H9 (cell line): ENCODE results near the gene STAT2. TPM values are rescaled to one million over a fixed set of nuclear protein-coding genes. Genes with fewer than 3 reads are reported as not detected.

ENCODE experiments used
- DNase-seq: peaks from one replicate; pipeline ENCODE4 v3.0.0-alpha.2; 2017
- H2AFZ ChIP-seq: one replicate; pipeline ENCODE4 v1.6.1; 2013; ENCODE audit warnings: mild to moderate bottlenecking, low read length, control low read depth, moderate library complexity
- H2AK5ac ChIP-seq: 2 replicates; pipeline ENCODE4 v1.6.1; 2013; ENCODE audit warnings: low read length, control low read depth, mixed read lengths; ENCODE audit not compliant: insufficient read length
- H2BK120ac ChIP-seq: one replicate; pipeline ENCODE4 v1.6.1; 2013; ENCODE audit warnings: low read depth, mild to moderate bottlenecking, low read length, control low read depth, inconsistent platforms; ENCODE audit not compliant: poor library complexity, severe bottlenecking
- H2BK12ac ChIP-seq: 2 replicates; pipeline ENCODE4 v1.6.1; 2013; ENCODE audit warnings: low read length, control low read depth, mixed read lengths, low read depth; ENCODE audit not compliant: insufficient read length
- H2BK15ac ChIP-seq: 2 replicates; pipeline ENCODE4 v1.6.1; 2013; ENCODE audit warnings: low read depth, low read length, control low read depth
- H2BK20ac ChIP-seq: one replicate; pipeline ENCODE4 v1.6.1; 2013; ENCODE audit warnings: low read depth, mild to moderate bottlenecking, low read length, control low read depth, inconsistent platforms; ENCODE audit not compliant: poor library complexity, severe bottlenecking
- H2BK5ac ChIP-seq: 2 replicates; pipeline ENCODE4 v1.6.1; 2013; ENCODE audit warnings: low read length, control low read depth, mixed read lengths; ENCODE audit not compliant: insufficient read length
- H3K14ac ChIP-seq: 2 replicates; pipeline ENCODE4 v1.6.1; 2013; ENCODE audit warnings: low read length, control low read depth; ENCODE audit not compliant: insufficient read depth
- H3K18ac ChIP-seq: 2 replicates; pipeline ENCODE4 v1.6.1; 2013; ENCODE audit warnings: low read depth, mild to moderate bottlenecking, mixed read lengths, low read length, control low read depth; ENCODE audit not compliant: insufficient read length
- H3K23ac ChIP-seq: 2 replicates; pipeline ENCODE4 v1.6.1; 2013; ENCODE audit warnings: low read length, control low read depth, mixed read lengths, low read depth; ENCODE audit not compliant: insufficient read length
- H3K23me2 ChIP-seq: 2 replicates; pipeline ENCODE4 v1.6.1; 2013; ENCODE audit warnings: low read depth, mild to moderate bottlenecking, mixed read lengths, low read length, control low read depth; ENCODE audit not compliant: insufficient read length, poor library complexity, severe bottlenecking
- H3K27ac ChIP-seq: 2 replicates; pipeline ENCODE4 v1.5.1; 2013; ENCODE audit warnings: low read length, control low read depth, mixed read lengths, low read depth; ENCODE audit not compliant: insufficient read length
- H3K27me3 ChIP-seq: 2 replicates; pipeline ENCODE4 v1.6.1; 2013; ENCODE audit warnings: low read length, control low read depth, inconsistent platforms; ENCODE audit not compliant: insufficient read depth
- H3K4ac ChIP-seq: 2 replicates; pipeline ENCODE4 v1.6.1; 2013; ENCODE audit warnings: low read depth, mild to moderate bottlenecking, control low read depth, inconsistent platforms, low read length, moderate library complexity
- H3K4me1 ChIP-seq: 2 replicates; pipeline ENCODE4 v1.6.1; 2013; ENCODE audit warnings: low read length, control low read depth, inconsistent platforms; ENCODE audit not compliant: insufficient read depth
- H3K4me2 ChIP-seq: 2 replicates; pipeline ENCODE4 v1.6.1; 2013; ENCODE audit warnings: low read length, control low read depth, mixed read lengths; ENCODE audit not compliant: insufficient read length, insufficient read depth
- H3K56ac ChIP-seq: 2 replicates; pipeline ENCODE4 v1.6.1; 2013; ENCODE audit warnings: low read depth, mild to moderate bottlenecking, mixed read lengths, low read length, control low read depth; ENCODE audit not compliant: insufficient read length
- H3K79me1 ChIP-seq: 2 replicates; pipeline ENCODE4 v1.6.1; 2013; ENCODE audit warnings: low read depth, mild to moderate bottlenecking, moderate library complexity, low read length, control low read depth, inconsistent platforms; ENCODE audit not compliant: insufficient read depth, poor library complexity, severe bottlenecking
- H3K79me2 ChIP-seq: 2 replicates; pipeline ENCODE4 v1.6.1; 2013; ENCODE audit warnings: low read length, control low read depth, inconsistent platforms; ENCODE audit not compliant: insufficient read depth
- H3K9ac ChIP-seq: 2 replicates; pipeline ENCODE4 v1.6.1; 2013; ENCODE audit warnings: low read length, control low read depth, mixed read lengths; ENCODE audit not compliant: insufficient read length; ENCODE audit errors: extremely low read depth
- H3K9me3 ChIP-seq: one replicate; pipeline ENCODE4 v1.6.1; 2013; ENCODE audit warnings: low read depth, low read length, inconsistent platforms; ENCODE audit not compliant: control insufficient read depth
- H3T11ph ChIP-seq: one replicate; pipeline ENCODE4 v1.6.1; 2013; ENCODE audit warnings: mild to moderate bottlenecking, low read length, control low read depth, inconsistent platforms
- H4K20me1 ChIP-seq: one replicate; pipeline ENCODE4 v1.6.1; 2013; ENCODE audit not compliant: control insufficient read depth, insufficient read length, insufficient read depth
- H4K5ac ChIP-seq: 2 replicates; pipeline ENCODE4 v1.6.1; 2013; ENCODE audit warnings: low read depth, mild to moderate bottlenecking, mixed read lengths, low read length, control low read depth; ENCODE audit not compliant: insufficient read length
- H4K8ac ChIP-seq: replicated peaks from 2 replicates; pipeline ENCODE4 v1.6.1; 2013; ENCODE audit warnings: low read length, control low read depth, mixed read lengths, low read depth; ENCODE audit not compliant: insufficient read length
- H4K91ac ChIP-seq: 2 replicates; pipeline ENCODE4 v1.6.1; 2013; ENCODE audit warnings: low read depth, mild to moderate bottlenecking, moderate library complexity, mixed read lengths, low read length, control low read depth; ENCODE audit not compliant: insufficient read length
- H3K27ac Mint-ChIP-seq, 3 experiments: 2 replicates in 2 of 3; 3 replicates in 1 of 3; pipeline ENCODE4 v1.8.0; 2020 to 2021; ENCODE audit warnings: mixed read lengths in 3 of 3, mild to moderate bottlenecking in 1 of 3, moderate library complexity in 1 of 3
- H3K27me3 Mint-ChIP-seq: 2 replicates; pipeline ENCODE4 v1.8.0; 2021; ENCODE audit warnings: low read depth, mild to moderate bottlenecking, moderate library complexity, mixed read lengths
- H3K36me3 Mint-ChIP-seq, 3 experiments: 2 replicates in 2 of 3; 3 replicates in 1 of 3; pipeline ENCODE4 v1.8.0; 2020 to 2021; ENCODE audit warnings: low read depth in 3 of 3, mixed read lengths in 3 of 3; ENCODE audit not compliant: insufficient read depth in 1 of 3
- H3K4me1 Mint-ChIP-seq, 2 experiments: 2 replicates each; pipeline ENCODE4 v1.8.0; 2020; ENCODE audit warnings: mixed read lengths in 2 of 2
- H3K4me3 Mint-ChIP-seq, 2 experiments: 2 replicates in 1 of 2; 3 replicates in 1 of 2; pipeline ENCODE4 v1.8.0; 2020 to 2021; ENCODE audit warnings: mild to moderate bottlenecking in 2 of 2, mixed read lengths in 2 of 2, moderate library complexity in 1 of 2
- H3K9me3 Mint-ChIP-seq, 2 experiments: 2 replicates in 1 of 2; 3 replicates in 1 of 2; pipeline ENCODE4 v1.8.0; 2020; ENCODE audit warnings: mild to moderate bottlenecking in 2 of 2, mixed read lengths in 2 of 2, moderate library complexity in 1 of 2
- WGBS: extraction: QIAGEN DNeasy Blood & Tissue Kit; methylation state at CpG from one replicate; pipeline ENCODE4 v1.1.7; 2013; ENCODE audit warnings: missing lambda C conversion rate, low lambda C conversion rate, mixed read lengths; ENCODE audit not compliant: insufficient read length; ENCODE audit errors: extremely low coverage; 5-methylcytosine and 5-hydroxymethylcytosine counted together
- total RNA-seq: library from RNA; stranded (reverse); gene quantifications from 2 replicates; pipeline ENCODE4 v1.2.1, GENCODE V29; 2021
- TF ChIP-seq, protein P1 (sequence below): fragments of 200-600 bp; sonication (generic); conservative IDR thresholded peaks from 3 replicates; pipeline ENCODE4 v1.8.0; 2021; ENCODE audit warnings: antibody characterized with exemption, mild to moderate bottlenecking

The STAT2 gene
- total RNA-seq, 1 experiment from 2014 or later, result 47.8 TPM

DNA sequence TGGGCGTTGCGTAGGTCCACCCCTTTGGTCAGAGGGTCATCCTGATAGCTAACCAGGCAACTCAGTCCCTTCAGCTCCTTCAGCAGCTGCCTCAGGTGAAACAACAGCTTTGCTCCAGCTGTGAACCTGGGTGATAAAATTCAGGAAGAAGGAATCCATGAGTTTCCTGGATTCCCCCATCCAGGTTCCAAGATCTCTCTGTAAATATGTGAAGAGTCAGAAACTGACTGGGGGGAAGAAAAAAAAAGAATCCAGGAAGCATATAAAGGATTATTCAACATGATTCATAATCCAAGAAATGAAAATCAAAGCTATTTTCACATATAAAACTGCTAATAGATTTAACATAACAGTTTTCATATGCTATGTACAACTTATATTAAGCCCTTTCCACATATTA, 8.6 kb downstream of the STAT2 start:
- Mint-ChIP-seq H3K27me3 (no peaks in the 10 kb centered on the region), H3K36me3 (peaks cover 19 to 82% (median 73%) of the 10 kb centered on the region in 3 experiments; a peak in 6 of 7 replicates), H3K27ac (no peak overlapping the region), H3K9me3 (no peaks in the 10 kb centered on the region), H3K4me3 (no peak overlapping the region), H3K4me1 (no peaks in the 10 kb centered on the region)
- Histone ChIP-seq H3K27ac (no peak overlapping the region), H3K9me3 (no peaks in the 10 kb centered on the region), H3K9ac (no peak overlapping the region), H3K56ac (no peak overlapping the region), H2BK120ac (no peak overlapping the region), H3K4ac (no peak overlapping the region), H2BK15ac (no peak overlapping the region), H4K20me1 (no peaks in the 10 kb centered on the region), H3K79me2 (no peaks in the 10 kb centered on the region), H4K8ac (no peak overlapping the region), H3K79me1 (no peaks in the 10 kb centered on the region), H3K27me3 (no peaks in the 10 kb centered on the region), H2AK5ac (no peak overlapping the region), H3K4me2 (no peak overlapping the region), H3K14ac (no peak overlapping the region), H2AFZ (no peak overlapping the region), H4K91ac (no peak overlapping the region), H3K4me1 (no peaks in the 10 kb centered on the region), H3K23ac (no peak overlapping the region), H3K18ac (no peak overlapping the region), H2BK20ac (no peak overlapping the region), H2BK5ac (no peak overlapping the region), H2BK12ac (no peak overlapping the region), H3T11ph (no peak overlapping the region), H3K23me2 (no peaks in the 10 kb centered on the region), H4K5ac (no peak overlapping the region)
- WGBS, result no CpG with 5 or more reads among the region's 2 CpGs
- TF ChIP-seq, protein P1, sequence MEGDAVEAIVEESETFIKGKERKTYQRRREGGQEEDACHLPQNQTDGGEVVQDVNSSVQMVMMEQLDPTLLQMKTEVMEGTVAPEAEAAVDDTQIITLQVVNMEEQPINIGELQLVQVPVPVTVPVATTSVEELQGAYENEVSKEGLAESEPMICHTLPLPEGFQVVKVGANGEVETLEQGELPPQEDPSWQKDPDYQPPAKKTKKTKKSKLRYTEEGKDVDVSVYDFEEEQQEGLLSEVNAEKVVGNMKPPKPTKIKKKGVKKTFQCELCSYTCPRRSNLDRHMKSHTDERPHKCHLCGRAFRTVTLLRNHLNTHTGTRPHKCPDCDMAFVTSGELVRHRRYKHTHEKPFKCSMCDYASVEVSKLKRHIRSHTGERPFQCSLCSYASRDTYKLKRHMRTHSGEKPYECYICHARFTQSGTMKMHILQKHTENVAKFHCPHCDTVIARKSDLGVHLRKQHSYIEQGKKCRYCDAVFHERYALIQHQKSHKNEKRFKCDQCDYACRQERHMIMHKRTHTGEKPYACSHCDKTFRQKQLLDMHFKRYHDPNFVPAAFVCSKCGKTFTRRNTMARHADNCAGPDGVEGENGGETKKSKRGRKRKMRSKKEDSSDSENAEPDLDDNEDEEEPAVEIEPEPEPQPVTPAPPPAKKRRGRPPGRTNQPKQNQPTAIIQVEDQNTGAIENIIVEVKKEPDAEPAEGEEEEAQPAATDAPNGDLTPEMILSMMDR, result no peak
- DNase-seq, result no peak
